GM10248 (cell line): Measurements from ENCODE around the gene OR51M1.
"Not testable (repeated sequence)": the region's sequence is repeated elsewhere in the genome, so short reads cannot be mapped to it uniquely, and the experiment has no call there.

Experiments
- CTCF ChIA-PET: fragments of 300-600 bp; sonication (Branson Sonifier 250); formaldehyde crosslinking; extraction: SDS; loops from one replicate; lab custom pipeline; 2021; ENCODE audit warnings: antibody characterized with exemption; lab: Yijun Ruan, JAX
- POLR2A ChIA-PET: fragments of 350-650 bp; sonication (Branson Sonifier 250); formaldehyde crosslinking; extraction: SDS; loops from one replicate; lab custom pipeline; 2020; ENCODE audit warnings: antibody characterized with exemption; lab: Yijun Ruan, JAX
- DNase-seq: peaks from one replicate; pipeline ENCODE4 v3.0.0; 2012; ENCODE audit errors: extremely low spot score
- TF ChIP-seq, protein P1 (sequence below): IDR thresholded peaks from 2 replicates; pipeline ENCODE4 v1.5.1; 2012; ENCODE audit warnings: mild to moderate bottlenecking, low read depth; ENCODE audit errors: extremely low read depth, missing control alignments, control extremely low read depth

OR51M1 gene

DNA sequence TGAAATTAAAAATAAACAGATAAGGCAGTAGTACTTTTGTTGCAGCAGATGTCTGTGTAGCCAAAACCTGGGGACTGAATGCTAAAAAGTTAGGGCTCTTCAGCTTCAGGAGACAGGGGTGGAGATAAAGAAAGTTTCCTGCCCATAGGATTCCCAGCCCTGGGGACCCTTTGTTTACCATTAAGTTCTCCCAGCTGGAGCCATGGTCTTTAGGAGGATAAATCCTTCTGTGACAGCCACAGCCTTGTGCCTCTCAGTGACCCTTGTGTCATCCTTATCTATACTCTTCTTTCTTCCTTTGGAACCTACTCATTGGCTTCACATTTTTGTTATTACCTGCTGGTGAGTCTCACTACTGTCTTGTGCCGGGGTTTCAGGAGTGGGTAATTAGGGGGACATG, at the start of gene OR51M1:
Gene OR51M1 (plus strand): TSS at position 237 of the 400 bp plus-strand sequence. CDS start 5,587 bp downstream, outside the sequence.
- ChIA-PET CTCF (interaction anchor here (4.7 kb wide), 1 partner anchor 12 kb away, joined by 25 read pairs; no protein-coding TSS in a partner anchor), POLR2A (no interaction called here)
- TF ChIP-seq, protein P1, sequence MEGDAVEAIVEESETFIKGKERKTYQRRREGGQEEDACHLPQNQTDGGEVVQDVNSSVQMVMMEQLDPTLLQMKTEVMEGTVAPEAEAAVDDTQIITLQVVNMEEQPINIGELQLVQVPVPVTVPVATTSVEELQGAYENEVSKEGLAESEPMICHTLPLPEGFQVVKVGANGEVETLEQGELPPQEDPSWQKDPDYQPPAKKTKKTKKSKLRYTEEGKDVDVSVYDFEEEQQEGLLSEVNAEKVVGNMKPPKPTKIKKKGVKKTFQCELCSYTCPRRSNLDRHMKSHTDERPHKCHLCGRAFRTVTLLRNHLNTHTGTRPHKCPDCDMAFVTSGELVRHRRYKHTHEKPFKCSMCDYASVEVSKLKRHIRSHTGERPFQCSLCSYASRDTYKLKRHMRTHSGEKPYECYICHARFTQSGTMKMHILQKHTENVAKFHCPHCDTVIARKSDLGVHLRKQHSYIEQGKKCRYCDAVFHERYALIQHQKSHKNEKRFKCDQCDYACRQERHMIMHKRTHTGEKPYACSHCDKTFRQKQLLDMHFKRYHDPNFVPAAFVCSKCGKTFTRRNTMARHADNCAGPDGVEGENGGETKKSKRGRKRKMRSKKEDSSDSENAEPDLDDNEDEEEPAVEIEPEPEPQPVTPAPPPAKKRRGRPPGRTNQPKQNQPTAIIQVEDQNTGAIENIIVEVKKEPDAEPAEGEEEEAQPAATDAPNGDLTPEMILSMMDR = no peak
- no peak for DNase-seq

DNA sequence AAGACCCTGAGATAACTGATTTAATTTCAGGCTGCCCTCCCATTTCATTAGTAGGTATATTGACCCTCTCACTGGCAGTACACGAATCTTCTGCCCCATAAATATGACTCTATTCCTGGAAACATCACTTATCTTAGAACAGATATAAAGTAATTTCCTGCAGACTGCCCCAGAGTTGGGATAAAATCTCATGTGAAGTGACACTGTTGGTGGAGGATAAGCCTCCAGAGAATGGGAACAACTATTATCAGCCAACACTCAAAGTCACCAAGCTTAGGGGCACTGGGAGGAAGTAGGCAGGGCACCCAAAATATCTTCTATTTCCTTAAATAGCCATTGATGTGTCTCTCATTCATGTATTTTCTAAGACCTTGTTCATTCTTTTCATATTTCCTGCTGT, 48.4 kb upstream of the OR51M1 start:
- TF ChIP-seq, protein P1 = no peak
- DNase-seq = no peak
- POLR2A ChIA-PET = no interaction called here
- CTCF ChIA-PET = no interaction called here

- TF ChIP-seq, protein P1 = no peak
- CTCF ChIA-PET = no interaction called here
- POLR2A ChIA-PET = no interaction called here
- no peak for DNase-seq
These were observed 47.3 kb upstream of the OR51M1 start for GRCh38 chr11:5336331-5336730.

- POLR2A ChIA-PET, CTCF ChIA-PET: not testable (repeated sequence)
These were observed 46.4 kb upstream of the OR51M1 start for GRCh38 chr11:5337253-5337652.

GRCh38 chr11:5339771-5340322, 43.8 kb upstream of the OR51M1 start:
- POLR2A ChIA-PET = no interaction called here
- TF ChIP-seq, protein P1 = no peak
- CTCF ChIA-PET = no interaction called here

More at GRCh38 chr11:5337253-5337652, 46.4 kb upstream of the OR51M1 start:
- DNase-seq = not testable (repeated sequence)

GRCh38 chr11:5343474-5344335, 39.9 kb upstream of the OR51M1 start, which contains the start of gene OR51B5:
Gene OR51B5, minus strand, starts transcription at chr11:5343524. Its CDS starts 0 bp downstream, at chr11:5343524.
- no peak for DNase-seq
- TF ChIP-seq, protein P1 = no peak
- CTCF ChIA-PET = interaction anchor here (1.9 kb wide), 1 partner anchor 8 kb away, joined by 5 read pairs; the partner anchor contains the start of gene OR51B6

More at GRCh38 chr11:5339771-5340322, 43.8 kb upstream of the OR51M1 start:
- DNase-seq = no peak

More at GRCh38 chr11:5343474-5344335, 39.9 kb upstream of the OR51M1 start, which contains the start of gene OR51B5:
- POLR2A ChIA-PET = no interaction called here
